ENCODE measurements around the gene NUDT6. TPM values are rescaled to one million over a fixed set of nuclear protein-coding genes. Genes with fewer than 3 reads are reported as not detected.
"Not testable (repeated sequence)": the region's sequence is repeated elsewhere in the genome, so short reads cannot be mapped to it uniquely, and the experiment has no call there.

The NUDT6 gene
- total RNA-seq, 2 experiments from 2014 or later: 5.1 to 6.2 TPM

- intact Hi-C loops (cut with micrococcal nuclease): no loop called here
- ChIA-PET CTCF (no interaction called here), POLR2A (no interaction called here)
- no peak overlapping the region for H3K27ac Mint-ChIP-seq
- H3K9me3 Mint-ChIP-seq: no peaks in the 10 kb centered on the region
- H3K27me3 Mint-ChIP-seq: no peaks in the 10 kb centered on the region
- no peaks in the 10 kb centered on the region for H3K36me3 Mint-ChIP-seq
- no peak for DNase-seq
- H3K4me3 Mint-ChIP-seq: no peak overlapping the region
- H3K4me1 Mint-ChIP-seq (ENCODE audit: low read depth): no peaks in the 10 kb centered on the region
Measured at GRCh38 chr4:122895336-122895995, 26.9 kb downstream of the NUDT6 start.

- Mint-ChIP-seq H3K27me3 (no peaks in the 10 kb centered on the region), H3K9me3 (no peaks in the 10 kb centered on the region), H3K27ac (no peak overlapping the region), H3K4me3 (no peak overlapping the region), H3K36me3 (no peaks in the 10 kb centered on the region), H3K4me1 (ENCODE audit: low read depth) (no peaks in the 10 kb centered on the region)
- intact Hi-C loops (cut with micrococcal nuclease): no loop called here
- DNase-seq: no peak
- ChIA-PET CTCF (no interaction called here), POLR2A (no interaction called here)
Measured at GRCh38 chr4:122894827-122895226, 27.6 kb downstream of the NUDT6 start.

GRCh38 chr4:122890147-122890795, 32.1 kb downstream of the NUDT6 start:
- ChIA-PET CTCF (no interaction called here), POLR2A (no interaction called here)
- Mint-ChIP-seq H3K36me3 (no peaks in the 10 kb centered on the region), H3K27me3 (no peaks in the 10 kb centered on the region), H3K4me1 (ENCODE audit: low read depth) (no peaks in the 10 kb centered on the region), H3K9me3 (no peaks in the 10 kb centered on the region), H3K27ac (no peak overlapping the region), H3K4me3 (no peak overlapping the region)
- intact Hi-C loops (cut with micrococcal nuclease): no loop called here
- DNase-seq: no peak

GRCh38 chr4:122889726-122890125, 32.7 kb downstream of the NUDT6 start:
- H3K27me3 Mint-ChIP-seq: no peaks in the 10 kb centered on the region
- ChIA-PET CTCF (no interaction called here), POLR2A (no interaction called here)
- H3K27ac Mint-ChIP-seq: no peak overlapping the region
- H3K36me3 Mint-ChIP-seq: no peaks in the 10 kb centered on the region
- no peaks in the 10 kb centered on the region for H3K4me1 Mint-ChIP-seq (ENCODE audit: low read depth)
- intact Hi-C loops (cut with micrococcal nuclease): no loop called here
- H3K9me3 Mint-ChIP-seq: no peaks in the 10 kb centered on the region
- DNase-seq: no peak
- H3K4me3 Mint-ChIP-seq: no peak overlapping the region

- POLR2A ChIA-PET: no interaction called here
- CTCF ChIA-PET: no interaction called here
- H3K27me3 Mint-ChIP-seq: peaks cover 2% of the 10 kb centered on the region
- H3K4me3 Mint-ChIP-seq: no peak overlapping the region
- H3K36me3 Mint-ChIP-seq: peaks cover 9% of the 10 kb centered on the region
- intact Hi-C loops (cut with micrococcal nuclease): no loop called here
- H3K9me3 Mint-ChIP-seq: peaks cover 12% of the 10 kb centered on the region
- no peak overlapping the region for H3K27ac Mint-ChIP-seq
- H3K4me1 Mint-ChIP-seq (ENCODE audit: low read depth): no peaks in the 10 kb centered on the region
- no peak for DNase-seq
Measured at GRCh38 chr4:122884499-122884898, 37.9 kb downstream of the NUDT6 start.

- ChIA-PET CTCF (interaction anchor here (0.7 kb wide), 1 partner anchor 151 kb away, joined by 3 read pairs; no protein-coding TSS in a partner anchor), POLR2A (interaction anchor here (0.6 kb wide), 1 partner anchor 64 kb away, joined by 3 read pairs; no protein-coding TSS in a partner anchor)
- H3K36me3 Mint-ChIP-seq: peaks cover 11% of the 10 kb centered on the region
- H3K27me3 Mint-ChIP-seq: peaks cover 2% of the 10 kb centered on the region
- no peak overlapping the region for H3K27ac Mint-ChIP-seq
- intact Hi-C loops (cut with micrococcal nuclease): no loop called here
- no peak overlapping the region for H3K4me3 Mint-ChIP-seq
- DNase-seq: no peak
- H3K9me3 Mint-ChIP-seq: peaks cover 12% of the 10 kb centered on the region
- no peaks in the 10 kb centered on the region for H3K4me1 Mint-ChIP-seq (ENCODE audit: low read depth)
Measured at GRCh38 chr4:122882857-122883735, 39.3 kb downstream of the NUDT6 start.

DNA sequence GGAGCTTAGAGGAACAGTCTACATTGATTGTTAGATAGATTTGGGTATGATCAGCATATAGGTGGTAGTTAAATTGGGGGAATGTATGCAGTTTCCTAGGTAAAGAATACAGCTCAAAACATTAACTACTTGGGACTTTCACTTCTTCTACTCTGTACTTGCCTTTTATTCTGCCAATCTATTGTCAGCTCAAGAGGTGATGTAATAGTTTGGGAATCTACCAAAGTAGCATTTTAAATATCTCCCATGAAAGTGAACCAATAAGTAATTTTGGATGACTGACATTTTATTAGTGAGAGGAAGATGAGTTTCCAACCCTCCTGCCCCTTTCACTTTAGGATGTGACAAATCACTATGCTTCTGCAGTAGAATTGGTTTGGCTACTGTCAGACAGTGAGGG, 43.4 kb downstream of the NUDT6 start:
- Mint-ChIP-seq H3K4me1 (ENCODE audit: low read depth) (no peaks in the 10 kb centered on the region), H3K27me3 (peaks cover 6% of the 10 kb centered on the region), H3K9me3 (peaks cover 12% of the 10 kb centered on the region), H3K27ac (no peak overlapping the region), H3K4me3 (no peak overlapping the region), H3K36me3 (peaks cover 11% of the 10 kb centered on the region)
- intact Hi-C loops (cut with micrococcal nuclease): no loop called here
- ChIA-PET POLR2A (no interaction called here), CTCF (no interaction called here)
- DNase-seq: no peak

GRCh38 chr4:122876456-122876855, 45.9 kb downstream of the NUDT6 start:
- H3K9me3 Mint-ChIP-seq: peaks cover 9% of the 10 kb centered on the region
- H3K4me3 Mint-ChIP-seq: no peak overlapping the region
- H3K27me3 Mint-ChIP-seq: peaks cover 22% of the 10 kb centered on the region
- CTCF ChIA-PET: no interaction called here
- intact Hi-C loops (cut with micrococcal nuclease): no loop called here
- peaks cover 9% of the 10 kb centered on the region for H3K36me3 Mint-ChIP-seq
- POLR2A ChIA-PET: no interaction called here
- no peak overlapping the region for H3K27ac Mint-ChIP-seq
- no peaks in the 10 kb centered on the region for H3K4me1 Mint-ChIP-seq (ENCODE audit: low read depth)
- DNase-seq: no peak

DNA sequence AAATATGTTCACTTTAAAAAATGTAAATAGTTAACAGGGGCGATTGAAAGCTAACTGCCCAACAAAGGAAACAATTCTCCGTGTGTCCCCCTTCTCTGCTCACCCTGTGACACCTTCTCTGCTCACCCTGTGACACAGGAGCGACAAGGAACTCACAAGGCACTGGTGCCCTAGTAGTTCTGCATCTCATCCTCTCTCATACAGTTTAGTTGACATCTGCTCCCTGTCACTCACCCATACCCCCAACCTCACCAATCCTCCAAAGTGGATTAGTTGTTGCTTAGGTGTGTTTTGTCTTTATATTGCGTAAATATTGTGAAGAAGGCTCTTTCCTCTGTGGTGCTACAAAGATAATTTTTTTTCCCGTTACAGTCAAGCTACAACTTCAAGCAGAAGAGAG, 46.4 kb downstream of the NUDT6 start:
- peaks cover 6% of the 10 kb centered on the region for H3K36me3 Mint-ChIP-seq
- no peak overlapping the region for H3K27ac Mint-ChIP-seq
- H3K4me3 Mint-ChIP-seq: no peak overlapping the region
- POLR2A ChIA-PET: no interaction called here
- H3K9me3 Mint-ChIP-seq: peaks cover 5% of the 10 kb centered on the region
- CTCF ChIA-PET: no interaction called here
- DNase-seq: no peak
- intact Hi-C loops (cut with micrococcal nuclease): no loop called here
- peaks cover 26% of the 10 kb centered on the region for H3K27me3 Mint-ChIP-seq
- H3K4me1 Mint-ChIP-seq (ENCODE audit: low read depth): no peaks in the 10 kb centered on the region

GRCh38 chr4:122873821-122874593, 48.4 kb downstream of the NUDT6 start:
- no peaks in the 10 kb centered on the region for H3K4me1 Mint-ChIP-seq (ENCODE audit: low read depth)

GRCh38 chr4:122873146-122873545, 49.3 kb downstream of the NUDT6 start:
- no peak for DNase-seq
- POLR2A ChIA-PET: no interaction called here
- CTCF ChIA-PET: interaction anchor here (1.3 kb wide), 1 partner anchor 116 kb away, joined by 4 read pairs; no protein-coding TSS in a partner anchor
- intact Hi-C loops (cut with micrococcal nuclease): no loop called here
- no peaks in the 10 kb centered on the region for H3K4me1 Mint-ChIP-seq (ENCODE audit: low read depth)
- H3K36me3 Mint-ChIP-seq: no peaks in the 10 kb centered on the region
- H3K4me3 Mint-ChIP-seq: no peak overlapping the region
- no peak overlapping the region for H3K27ac Mint-ChIP-seq
- H3K27me3 Mint-ChIP-seq: peaks cover 31% of the 10 kb centered on the region
- H3K9me3 Mint-ChIP-seq: peaks cover 3% of the 10 kb centered on the region

More at GRCh38 chr4:122873821-122874593, 48.4 kb downstream of the NUDT6 start:
- Mint-ChIP-seq H3K9me3 (no peaks in the 10 kb centered on the region), H3K4me3 (no peak overlapping the region), H3K27ac (no peak overlapping the region), H3K36me3 (no peaks in the 10 kb centered on the region), H3K27me3 (peaks cover 31% of the 10 kb centered on the region)
- POLR2A ChIA-PET: no interaction called here
- DNase-seq: no peak
- intact Hi-C loops (cut with micrococcal nuclease): no loop called here
- CTCF ChIA-PET: interaction anchor here (1.3 kb wide), 1 partner anchor 117 kb away, joined by 4 read pairs; no protein-coding TSS in a partner anchor

DNA sequence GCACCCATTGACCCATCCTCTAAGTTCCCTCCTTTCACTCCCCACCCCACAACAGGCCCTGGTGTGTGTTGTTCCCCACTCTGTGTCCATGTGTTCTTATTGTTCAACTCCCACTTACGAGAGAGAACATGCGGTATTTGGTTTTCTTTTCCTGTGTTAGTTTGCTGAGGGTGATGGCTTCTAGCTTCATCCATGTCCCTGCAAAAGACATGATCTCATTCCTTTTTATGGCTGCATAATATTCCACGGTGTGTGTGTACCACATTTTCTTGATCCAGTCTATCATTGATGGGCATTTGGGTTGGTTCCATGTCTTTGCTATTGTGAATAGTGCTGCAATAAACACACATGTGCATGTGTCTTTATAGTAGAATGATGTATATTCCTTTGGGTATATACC, 54.2 kb downstream of the NUDT6 start:
- H3K4me3 Mint-ChIP-seq; H3K27ac Mint-ChIP-seq; POLR2A ChIA-PET; H3K36me3 Mint-ChIP-seq; DNase-seq; intact Hi-C loops (cut with micrococcal nuclease); H3K9me3 Mint-ChIP-seq; H3K4me1 Mint-ChIP-seq (ENCODE audit: low read depth): not testable (repeated sequence)
- CTCF ChIA-PET: interaction anchor here (0.6 kb wide), 1 partner anchor 55 kb away, joined by 4 read pairs; no protein-coding TSS in a partner anchor
- H3K27me3 Mint-ChIP-seq: peaks cover 24% of the 10 kb centered on the region

Measured in activated CD4-positive, alpha-beta memory T cell treated with anti-CD3 and anti-CD28 coated beads for 36 hours (primary cell).